H9 (cell line): ENCODE results near the gene MKX. TPM values are rescaled to one million over a fixed set of nuclear protein-coding genes. Genes with fewer than 3 reads are reported as not detected.
A peak's percentile ranks its signal among the peaks of the same experiment; 100 is the strongest.

Source experiments
- DNase-seq: peaks from one replicate; pipeline ENCODE4 v3.0.0-alpha.2; 2017
- H2AFZ ChIP-seq: one replicate; pipeline ENCODE4 v1.6.1; 2013; ENCODE audit warnings: mild to moderate bottlenecking, low read length, control low read depth, moderate library complexity
- H2AK5ac ChIP-seq: 2 replicates; pipeline ENCODE4 v1.6.1; 2013; ENCODE audit warnings: low read length, control low read depth, mixed read lengths; ENCODE audit not compliant: insufficient read length
- H2BK120ac ChIP-seq: one replicate; pipeline ENCODE4 v1.6.1; 2013; ENCODE audit warnings: low read depth, mild to moderate bottlenecking, low read length, control low read depth, inconsistent platforms; ENCODE audit not compliant: poor library complexity, severe bottlenecking
- H2BK12ac ChIP-seq: 2 replicates; pipeline ENCODE4 v1.6.1; 2013; ENCODE audit warnings: low read length, control low read depth, mixed read lengths, low read depth; ENCODE audit not compliant: insufficient read length
- H2BK15ac ChIP-seq: 2 replicates; pipeline ENCODE4 v1.6.1; 2013; ENCODE audit warnings: low read depth, low read length, control low read depth
- H2BK20ac ChIP-seq: one replicate; pipeline ENCODE4 v1.6.1; 2013; ENCODE audit warnings: low read depth, mild to moderate bottlenecking, low read length, control low read depth, inconsistent platforms; ENCODE audit not compliant: poor library complexity, severe bottlenecking
- H2BK5ac ChIP-seq: 2 replicates; pipeline ENCODE4 v1.6.1; 2013; ENCODE audit warnings: low read length, control low read depth, mixed read lengths; ENCODE audit not compliant: insufficient read length
- H3K14ac ChIP-seq: 2 replicates; pipeline ENCODE4 v1.6.1; 2013; ENCODE audit warnings: low read length, control low read depth; ENCODE audit not compliant: insufficient read depth
- H3K18ac ChIP-seq: 2 replicates; pipeline ENCODE4 v1.6.1; 2013; ENCODE audit warnings: low read depth, mild to moderate bottlenecking, mixed read lengths, low read length, control low read depth; ENCODE audit not compliant: insufficient read length
- H3K23ac ChIP-seq: 2 replicates; pipeline ENCODE4 v1.6.1; 2013; ENCODE audit warnings: low read length, control low read depth, mixed read lengths, low read depth; ENCODE audit not compliant: insufficient read length
- H3K23me2 ChIP-seq: 2 replicates; pipeline ENCODE4 v1.6.1; 2013; ENCODE audit warnings: low read depth, mild to moderate bottlenecking, mixed read lengths, low read length, control low read depth; ENCODE audit not compliant: insufficient read length, poor library complexity, severe bottlenecking
- H3K27ac ChIP-seq: 2 replicates; pipeline ENCODE4 v1.5.1; 2013; ENCODE audit warnings: low read length, control low read depth, mixed read lengths, low read depth; ENCODE audit not compliant: insufficient read length
- H3K27me3 ChIP-seq: 2 replicates; pipeline ENCODE4 v1.6.1; 2013; ENCODE audit warnings: low read length, control low read depth, inconsistent platforms; ENCODE audit not compliant: insufficient read depth
- H3K4ac ChIP-seq: 2 replicates; pipeline ENCODE4 v1.6.1; 2013; ENCODE audit warnings: low read depth, mild to moderate bottlenecking, control low read depth, inconsistent platforms, low read length, moderate library complexity
- H3K4me1 ChIP-seq: 2 replicates; pipeline ENCODE4 v1.6.1; 2013; ENCODE audit warnings: low read length, control low read depth, inconsistent platforms; ENCODE audit not compliant: insufficient read depth
- H3K4me2 ChIP-seq: 2 replicates; pipeline ENCODE4 v1.6.1; 2013; ENCODE audit warnings: low read length, control low read depth, mixed read lengths; ENCODE audit not compliant: insufficient read length, insufficient read depth
- H3K56ac ChIP-seq: 2 replicates; pipeline ENCODE4 v1.6.1; 2013; ENCODE audit warnings: low read depth, mild to moderate bottlenecking, mixed read lengths, low read length, control low read depth; ENCODE audit not compliant: insufficient read length
- H3K79me1 ChIP-seq: 2 replicates; pipeline ENCODE4 v1.6.1; 2013; ENCODE audit warnings: low read depth, mild to moderate bottlenecking, moderate library complexity, low read length, control low read depth, inconsistent platforms; ENCODE audit not compliant: insufficient read depth, poor library complexity, severe bottlenecking
- H3K79me2 ChIP-seq: 2 replicates; pipeline ENCODE4 v1.6.1; 2013; ENCODE audit warnings: low read length, control low read depth, inconsistent platforms; ENCODE audit not compliant: insufficient read depth
- H3K9ac ChIP-seq: 2 replicates; pipeline ENCODE4 v1.6.1; 2013; ENCODE audit warnings: low read length, control low read depth, mixed read lengths; ENCODE audit not compliant: insufficient read length; ENCODE audit errors: extremely low read depth
- H3K9me3 ChIP-seq: one replicate; pipeline ENCODE4 v1.6.1; 2013; ENCODE audit warnings: low read depth, low read length, inconsistent platforms; ENCODE audit not compliant: control insufficient read depth
- H3T11ph ChIP-seq: one replicate; pipeline ENCODE4 v1.6.1; 2013; ENCODE audit warnings: mild to moderate bottlenecking, low read length, control low read depth, inconsistent platforms
- H4K20me1 ChIP-seq: one replicate; pipeline ENCODE4 v1.6.1; 2013; ENCODE audit not compliant: control insufficient read depth, insufficient read length, insufficient read depth
- H4K5ac ChIP-seq: 2 replicates; pipeline ENCODE4 v1.6.1; 2013; ENCODE audit warnings: low read depth, mild to moderate bottlenecking, mixed read lengths, low read length, control low read depth; ENCODE audit not compliant: insufficient read length
- H4K8ac ChIP-seq: replicated peaks from 2 replicates; pipeline ENCODE4 v1.6.1; 2013; ENCODE audit warnings: low read length, control low read depth, mixed read lengths, low read depth; ENCODE audit not compliant: insufficient read length
- H4K91ac ChIP-seq: 2 replicates; pipeline ENCODE4 v1.6.1; 2013; ENCODE audit warnings: low read depth, mild to moderate bottlenecking, moderate library complexity, mixed read lengths, low read length, control low read depth; ENCODE audit not compliant: insufficient read length
- H3K27ac Mint-ChIP-seq, 3 experiments: 2 replicates in 2 of 3; 3 replicates in 1 of 3; pipeline ENCODE4 v1.8.0; 2020 to 2021; ENCODE audit warnings: mixed read lengths in 3 of 3, mild to moderate bottlenecking in 1 of 3, moderate library complexity in 1 of 3
- H3K27me3 Mint-ChIP-seq: 2 replicates; pipeline ENCODE4 v1.8.0; 2021; ENCODE audit warnings: low read depth, mild to moderate bottlenecking, moderate library complexity, mixed read lengths
- H3K36me3 Mint-ChIP-seq, 3 experiments: 2 replicates in 2 of 3; 3 replicates in 1 of 3; pipeline ENCODE4 v1.8.0; 2020 to 2021; ENCODE audit warnings: low read depth in 3 of 3, mixed read lengths in 3 of 3; ENCODE audit not compliant: insufficient read depth in 1 of 3
- H3K4me1 Mint-ChIP-seq, 2 experiments: 2 replicates each; pipeline ENCODE4 v1.8.0; 2020; ENCODE audit warnings: mixed read lengths in 2 of 2
- H3K4me3 Mint-ChIP-seq, 2 experiments: 2 replicates in 1 of 2; 3 replicates in 1 of 2; pipeline ENCODE4 v1.8.0; 2020 to 2021; ENCODE audit warnings: mild to moderate bottlenecking in 2 of 2, mixed read lengths in 2 of 2, moderate library complexity in 1 of 2
- H3K9me3 Mint-ChIP-seq, 2 experiments: 2 replicates in 1 of 2; 3 replicates in 1 of 2; pipeline ENCODE4 v1.8.0; 2020; ENCODE audit warnings: mild to moderate bottlenecking in 2 of 2, mixed read lengths in 2 of 2, moderate library complexity in 1 of 2
- WGBS: extraction: QIAGEN DNeasy Blood & Tissue Kit; methylation state at CpG from one replicate; pipeline ENCODE4 v1.1.7; 2013; ENCODE audit warnings: missing lambda C conversion rate, low lambda C conversion rate, mixed read lengths; ENCODE audit not compliant: insufficient read length; ENCODE audit errors: extremely low coverage; 5-methylcytosine and 5-hydroxymethylcytosine counted together
- total RNA-seq: library from RNA; stranded (reverse); gene quantifications from 2 replicates; pipeline ENCODE4 v1.2.1, GENCODE V29; 2021
- TF ChIP-seq, protein P1 (sequence below): fragments of 200-600 bp; sonication (generic); conservative IDR thresholded peaks from 3 replicates; pipeline ENCODE4 v1.8.0; 2021; ENCODE audit warnings: antibody characterized with exemption, mild to moderate bottlenecking

The MKX gene
- total RNA-seq, 1 experiment from 2014 or later: 0.46 TPM

DNA sequence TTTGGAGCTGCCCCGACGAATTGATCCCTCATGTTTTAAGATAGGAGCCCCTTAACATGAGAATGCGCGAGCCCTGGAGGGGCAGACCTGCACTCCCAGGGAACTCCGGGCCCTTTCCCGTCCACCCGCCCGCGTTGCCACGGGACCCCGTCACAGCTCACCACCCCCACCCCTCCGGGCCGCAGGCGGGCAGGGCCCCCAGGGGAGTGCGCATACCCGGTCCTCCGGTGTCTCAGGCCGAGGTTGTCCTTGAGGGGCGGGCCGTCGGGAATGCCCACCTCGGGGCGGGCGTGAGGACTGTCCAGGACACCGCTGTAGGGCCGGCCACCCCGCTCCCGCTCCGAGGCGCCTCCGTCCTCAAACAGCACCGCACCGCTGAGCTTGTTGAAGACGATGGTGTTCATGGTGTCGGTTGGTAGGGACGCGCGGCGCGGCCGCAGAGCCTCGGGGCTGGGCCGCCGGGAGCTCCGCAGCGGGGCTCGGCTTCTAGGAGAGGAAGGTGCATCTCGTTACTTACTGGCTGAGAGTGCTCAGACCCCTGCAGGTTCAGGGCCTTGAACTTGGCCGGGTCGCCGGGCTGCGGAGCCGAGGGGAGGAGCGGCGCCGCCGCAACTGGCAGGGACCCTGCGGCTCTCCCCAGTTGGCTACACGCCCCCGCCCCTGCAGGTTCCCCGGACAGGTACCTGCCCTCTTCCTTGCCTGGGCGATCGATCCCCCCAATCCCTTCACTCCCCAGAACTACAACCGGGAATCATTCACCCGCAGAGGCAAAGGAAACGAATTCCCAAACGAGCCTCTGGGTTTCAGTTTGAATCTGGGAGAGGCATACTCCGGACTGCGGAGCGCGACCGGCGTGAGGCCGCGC lies 2.4 kb downstream of the MKX start:
- H3K23ac ChIP-seq: no peak overlapping the region
- Mint-ChIP-seq H3K9me3 (peaks cover 0 to 7% of the 10 kb centered on the region in 2 experiments; a peak in 4 of 5 replicates), H3K4me1 (peaks cover 25 to 37% of the 10 kb centered on the region in 2 experiments), H3K27me3 (peaks cover 88% of the 10 kb centered on the region), H3K27ac (no peak overlapping the region), H3K4me3 (peak overlapping the region; percentile 60 to 90), H3K36me3 (peaks cover 0 to 2% (median 0%) of the 10 kb centered on the region in 3 experiments; a peak in 1 of 7 replicates)
- DNase-seq: peak; percentile 74
- no peak overlapping the region for H2BK15ac ChIP-seq
- H2AFZ ChIP-seq: no peak overlapping the region
- peaks cover 58% of the 10 kb centered on the region for H3K27me3 ChIP-seq
- WGBS: no CpG with 5 or more reads among the region's 75 CpGs
- no peak overlapping the region for H2BK5ac ChIP-seq
- H3K23me2 ChIP-seq: peaks cover 57% of the 10 kb centered on the region
- H3T11ph ChIP-seq: no peak overlapping the region
- H2BK20ac ChIP-seq: no peak overlapping the region
- no peaks in the 10 kb centered on the region for H3K79me1 ChIP-seq
- TF ChIP-seq, protein P1, sequence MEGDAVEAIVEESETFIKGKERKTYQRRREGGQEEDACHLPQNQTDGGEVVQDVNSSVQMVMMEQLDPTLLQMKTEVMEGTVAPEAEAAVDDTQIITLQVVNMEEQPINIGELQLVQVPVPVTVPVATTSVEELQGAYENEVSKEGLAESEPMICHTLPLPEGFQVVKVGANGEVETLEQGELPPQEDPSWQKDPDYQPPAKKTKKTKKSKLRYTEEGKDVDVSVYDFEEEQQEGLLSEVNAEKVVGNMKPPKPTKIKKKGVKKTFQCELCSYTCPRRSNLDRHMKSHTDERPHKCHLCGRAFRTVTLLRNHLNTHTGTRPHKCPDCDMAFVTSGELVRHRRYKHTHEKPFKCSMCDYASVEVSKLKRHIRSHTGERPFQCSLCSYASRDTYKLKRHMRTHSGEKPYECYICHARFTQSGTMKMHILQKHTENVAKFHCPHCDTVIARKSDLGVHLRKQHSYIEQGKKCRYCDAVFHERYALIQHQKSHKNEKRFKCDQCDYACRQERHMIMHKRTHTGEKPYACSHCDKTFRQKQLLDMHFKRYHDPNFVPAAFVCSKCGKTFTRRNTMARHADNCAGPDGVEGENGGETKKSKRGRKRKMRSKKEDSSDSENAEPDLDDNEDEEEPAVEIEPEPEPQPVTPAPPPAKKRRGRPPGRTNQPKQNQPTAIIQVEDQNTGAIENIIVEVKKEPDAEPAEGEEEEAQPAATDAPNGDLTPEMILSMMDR: no peak
- H3K4me2 ChIP-seq: peak overlapping the region; percentile 92
- no peak overlapping the region for H3K4ac ChIP-seq
- H4K20me1 ChIP-seq: no peaks in the 10 kb centered on the region
- no peak overlapping the region for H3K14ac ChIP-seq
- H3K27ac ChIP-seq: no peak overlapping the region
- no peaks in the 10 kb centered on the region for H3K9me3 ChIP-seq
- no peak overlapping the region for H4K8ac ChIP-seq
- no peak overlapping the region for H4K91ac ChIP-seq
- H3K4me1 ChIP-seq: no peaks in the 10 kb centered on the region
- H3K18ac ChIP-seq: no peak overlapping the region
- H3K79me2 ChIP-seq: no peaks in the 10 kb centered on the region
- no peak overlapping the region for H2AK5ac ChIP-seq
- H2BK120ac ChIP-seq: no peak overlapping the region
- no peak overlapping the region for H4K5ac ChIP-seq
- H3K9ac ChIP-seq: no peak overlapping the region
- H2BK12ac ChIP-seq: no peak overlapping the region
- no peak overlapping the region for H3K56ac ChIP-seq
